A673 (cell line): ENCODE results near the gene TIGD6. TPM values are rescaled to one million over a fixed set of nuclear protein-coding genes. Genes with fewer than 3 reads are reported as not detected.

Source experiments
- BruUV-seq: library from RNA; stranded (reverse); fragments of 400-500 nt; replicated peaks from 2 replicates; lab custom pipeline; 2021; lab: Mats Ljungman, UMichigan
- CTCF ChIA-PET: fragments of 300-600 bp; sonication (Branson Sonifier 250); formaldehyde crosslinking; loops from one replicate; lab custom pipeline; 2022; ENCODE audit warnings: antibody characterized with exemption; lab: Charles Lee
- POLR2A ChIA-PET: fragments of 300-600 bp; sonication (Branson Sonifier 250); formaldehyde crosslinking; loops from one replicate; lab custom pipeline; 2022; ENCODE audit warnings: antibody characterized with exemption; ENCODE audit not compliant: low non-redundant PET; lab: Charles Lee
- DNase-seq: peaks from one replicate; pipeline ENCODE4 v3.0.0-alpha.2; 2015; ENCODE audit warnings: low spot score
- H3K27ac ChIP-seq: fragments of 200-600 bp; sonication (generic); 2 replicates; pipeline ENCODE4 v1.5.1; 2016; ENCODE audit warnings: mixed run types, low read depth, mild to moderate bottlenecking, mixed read lengths, antibody characterized with exemption, low read length; ENCODE audit not compliant: poor library complexity, severe bottlenecking
- H3K27me3 ChIP-seq: fragments of 200-600 bp; sonication (generic); replicated peaks from 2 replicates; pipeline ENCODE4 v1.6.1; 2017; ENCODE audit warnings: mixed run types, low read depth, mild to moderate bottlenecking, mixed read lengths, antibody characterized with exemption, low read length; ENCODE audit not compliant: insufficient read depth, poor library complexity
- H3K36me3 ChIP-seq: fragments of 200-600 bp; sonication (generic); 2 replicates; pipeline ENCODE4 v1.6.1; 2016; ENCODE audit warnings: mixed run types, mild to moderate bottlenecking, mixed read lengths, antibody characterized with exemption, low read length; ENCODE audit not compliant: insufficient read depth, poor library complexity, severe bottlenecking
- H3K4me1 ChIP-seq: fragments of 200-600 bp; sonication (generic); 2 replicates; pipeline ENCODE4 v1.6.1; 2017; ENCODE audit warnings: mixed run types, mild to moderate bottlenecking, mixed read lengths, antibody characterized with exemption, low read length; ENCODE audit not compliant: insufficient read depth, poor library complexity, severe bottlenecking
- H3K4me3 ChIP-seq: fragments of 200-600 bp; sonication (generic); 2 replicates; pipeline ENCODE4 v1.5.1; 2016; ENCODE audit warnings: low read depth, mixed run types, mild to moderate bottlenecking, mixed read lengths, low read length; ENCODE audit not compliant: poor library complexity, severe bottlenecking
- H3K9me3 ChIP-seq: fragments of 200-600 bp; sonication (generic); 2 replicates; pipeline ENCODE4 v1.6.1; 2016; ENCODE audit warnings: mixed run types, low read depth, mild to moderate bottlenecking, mixed read lengths, antibody characterized with exemption, low read length; ENCODE audit not compliant: poor library complexity, severe bottlenecking
- EZH2 ChIP-seq: fragments of 200-600 bp; sonication (generic); IDR thresholded peaks from 2 replicates; pipeline ENCODE4 v1.6.1; 2017; ENCODE audit warnings: borderline replicate concordance, low read depth, mild to moderate bottlenecking, mixed read lengths, antibody characterized with exemption, low read length; ENCODE audit not compliant: poor library complexity, severe bottlenecking
- intact Hi-C: fragments of 100-400 bp; cut with micrococcal nuclease; formaldehyde crosslinking; loops from one replicate; pipeline ENCODE4 v1.10.0; 2022; ENCODE audit not compliant: unreplicated experiment
- total RNA-seq: library from RNA; stranded (reverse); gene quantifications from 2 replicates; pipeline ENCODE4 v1.2.3, GENCODE V29; 2021
- TF ChIP-seq, protein P1 (sequence below): fragments of 300-800, 200-600 bp; sonication (generic); conservative IDR thresholded peaks from 2 replicates; pipeline ENCODE4 v1.5.1; 2017; ENCODE audit warnings: low read depth, mild to moderate bottlenecking, antibody characterized with exemption, low read length, moderate library complexity, mixed read lengths

TIGD6 gene
- total RNA-seq, 1 experiment from 2014 or later, result 7.5 TPM

DNA sequence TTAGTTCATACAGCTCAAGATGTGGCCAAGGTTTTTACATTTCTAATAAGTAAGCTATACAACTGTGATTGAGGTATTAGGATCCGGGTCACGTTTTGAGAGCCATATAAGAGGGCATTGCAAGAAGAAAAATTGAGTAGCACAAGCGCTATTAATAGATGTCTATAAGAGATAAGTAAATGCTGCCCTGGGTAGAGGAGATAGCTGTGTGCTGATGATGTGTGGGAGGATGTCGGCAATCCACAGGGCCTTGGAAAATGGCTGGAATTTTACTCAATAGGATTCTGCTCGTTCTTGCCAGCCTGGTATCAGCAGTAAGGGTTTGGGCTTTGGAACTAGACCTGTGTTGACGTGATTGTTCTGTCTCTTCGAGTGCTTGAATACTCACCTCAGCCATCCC, 44.3 kb upstream of the TIGD6 start:
- H3K4me3 ChIP-seq, result no peak overlapping the region
- no peaks in the 10 kb centered on the region for H3K9me3 ChIP-seq
- no peak for DNase-seq
- peaks cover 79% of the 10 kb centered on the region for H3K36me3 ChIP-seq
- peaks cover 29% of the 10 kb centered on the region for H3K4me1 ChIP-seq
- ChIA-PET CTCF (no interaction called here), POLR2A (no interaction called here)
- intact Hi-C loops, result no loop called here
- H3K27me3 ChIP-seq, result no peaks in the 10 kb centered on the region
- no TSS peak for BruUV-seq
- no peak for TF ChIP-seq EZH2
- TF ChIP-seq, protein P1, sequence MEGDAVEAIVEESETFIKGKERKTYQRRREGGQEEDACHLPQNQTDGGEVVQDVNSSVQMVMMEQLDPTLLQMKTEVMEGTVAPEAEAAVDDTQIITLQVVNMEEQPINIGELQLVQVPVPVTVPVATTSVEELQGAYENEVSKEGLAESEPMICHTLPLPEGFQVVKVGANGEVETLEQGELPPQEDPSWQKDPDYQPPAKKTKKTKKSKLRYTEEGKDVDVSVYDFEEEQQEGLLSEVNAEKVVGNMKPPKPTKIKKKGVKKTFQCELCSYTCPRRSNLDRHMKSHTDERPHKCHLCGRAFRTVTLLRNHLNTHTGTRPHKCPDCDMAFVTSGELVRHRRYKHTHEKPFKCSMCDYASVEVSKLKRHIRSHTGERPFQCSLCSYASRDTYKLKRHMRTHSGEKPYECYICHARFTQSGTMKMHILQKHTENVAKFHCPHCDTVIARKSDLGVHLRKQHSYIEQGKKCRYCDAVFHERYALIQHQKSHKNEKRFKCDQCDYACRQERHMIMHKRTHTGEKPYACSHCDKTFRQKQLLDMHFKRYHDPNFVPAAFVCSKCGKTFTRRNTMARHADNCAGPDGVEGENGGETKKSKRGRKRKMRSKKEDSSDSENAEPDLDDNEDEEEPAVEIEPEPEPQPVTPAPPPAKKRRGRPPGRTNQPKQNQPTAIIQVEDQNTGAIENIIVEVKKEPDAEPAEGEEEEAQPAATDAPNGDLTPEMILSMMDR, result no peak
- peak overlapping the region; percentile 70 for H3K27ac ChIP-seq

DNA sequence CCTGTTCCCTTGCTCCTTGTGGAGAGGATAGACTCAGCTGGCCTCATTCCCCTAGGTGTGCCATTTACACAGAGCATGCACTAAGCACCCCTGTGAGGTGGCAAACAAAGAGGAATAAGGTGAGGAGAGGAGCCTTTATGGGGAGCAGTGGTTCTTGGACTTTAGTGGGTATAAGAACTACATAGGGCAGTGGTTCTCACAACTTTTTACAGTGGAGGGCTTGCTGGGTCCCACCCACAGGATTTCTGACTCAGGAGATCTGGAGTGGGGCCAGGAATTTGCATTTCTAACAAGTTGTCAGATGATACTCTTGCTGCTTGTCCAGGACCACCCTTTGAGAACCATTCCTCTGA, 43.9 kb upstream of the TIGD6 start:
- TF ChIP-seq, protein P1, result no peak
- no peak for TF ChIP-seq EZH2
- Histone ChIP-seq H3K27me3 (no peaks in the 10 kb centered on the region), H3K27ac (peak overlapping the region; percentile 70), H3K4me1 (peaks cover 29% of the 10 kb centered on the region), H3K36me3 (peaks cover 75% of the 10 kb centered on the region), H3K4me3 (no peak overlapping the region), H3K9me3 (no peaks in the 10 kb centered on the region)
- no TSS peak for BruUV-seq
- ChIA-PET CTCF (no interaction called here), POLR2A (no interaction called here)
- DNase-seq, result peak; percentile 90
- intact Hi-C loops, result no loop called here

DNA sequence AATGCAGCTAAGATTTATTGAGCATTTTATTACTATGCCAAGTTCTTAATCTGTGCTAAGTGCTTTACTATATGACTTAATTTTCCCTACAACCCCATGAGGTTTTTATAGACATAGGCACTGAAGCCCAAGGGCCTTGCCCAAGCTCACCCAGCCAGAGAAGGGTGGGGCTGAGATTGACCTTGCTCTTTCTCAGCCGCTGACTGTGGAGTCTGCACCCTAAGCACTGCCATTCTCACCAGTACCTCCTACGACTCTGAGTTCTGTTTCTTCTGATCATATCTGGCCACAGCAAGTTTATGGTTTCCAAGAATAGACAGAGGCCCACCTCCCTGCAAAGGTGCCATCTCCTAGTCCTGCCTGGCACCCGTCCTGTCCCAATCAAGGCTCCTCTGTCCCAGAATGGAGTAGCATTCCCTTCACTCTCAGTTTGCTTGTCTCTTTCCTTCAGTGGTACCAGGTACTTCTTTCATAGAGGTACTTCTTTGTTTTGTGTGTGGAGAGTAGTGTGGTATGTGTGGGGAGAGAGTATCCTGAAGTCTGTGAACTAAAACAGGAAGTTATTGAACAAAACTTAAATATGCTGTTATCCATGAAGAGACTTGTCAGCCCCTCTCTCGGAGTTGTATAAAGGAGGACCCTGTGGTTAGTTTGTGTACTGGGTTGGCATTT, 43.3 kb upstream of the TIGD6 start:
- Histone ChIP-seq H3K27me3 (no peaks in the 10 kb centered on the region), H3K36me3 (peaks cover 74% of the 10 kb centered on the region), H3K4me3 (no peak overlapping the region), H3K9me3 (no peaks in the 10 kb centered on the region), H3K4me1 (peaks cover 32% of the 10 kb centered on the region), H3K27ac (peak overlapping the region; percentile 70)
- ChIA-PET CTCF (no interaction called here), POLR2A (no interaction called here)
- intact Hi-C loops, result no loop called here
- TF ChIP-seq, protein P1, result no peak
- TF ChIP-seq EZH2, result no peak
- peak; percentile 50 for DNase-seq
- no TSS peak for BruUV-seq
